DMS153 (cell line): ENCODE measurements around the gene OR51B6.
"Not testable (repeated sequence)": the region's sequence is repeated elsewhere in the genome, so short reads cannot be mapped to it uniquely, and the experiment has no call there.

Source experiments
- DNase-seq: peaks from one replicate; lab custom pipeline; 2025; lab: John Stamatoyannopoulos, UW

Gene OR51B6, protein sequence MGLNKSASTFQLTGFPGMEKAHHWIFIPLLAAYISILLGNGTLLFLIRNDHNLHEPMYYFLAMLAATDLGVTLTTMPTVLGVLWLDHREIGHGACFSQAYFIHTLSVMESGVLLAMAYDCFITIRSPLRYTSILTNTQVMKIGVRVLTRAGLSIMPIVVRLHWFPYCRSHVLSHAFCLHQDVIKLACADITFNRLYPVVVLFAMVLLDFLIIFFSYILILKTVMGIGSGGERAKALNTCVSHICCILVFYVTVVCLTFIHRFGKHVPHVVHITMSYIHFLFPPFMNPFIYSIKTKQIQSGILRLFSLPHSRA

DNA sequence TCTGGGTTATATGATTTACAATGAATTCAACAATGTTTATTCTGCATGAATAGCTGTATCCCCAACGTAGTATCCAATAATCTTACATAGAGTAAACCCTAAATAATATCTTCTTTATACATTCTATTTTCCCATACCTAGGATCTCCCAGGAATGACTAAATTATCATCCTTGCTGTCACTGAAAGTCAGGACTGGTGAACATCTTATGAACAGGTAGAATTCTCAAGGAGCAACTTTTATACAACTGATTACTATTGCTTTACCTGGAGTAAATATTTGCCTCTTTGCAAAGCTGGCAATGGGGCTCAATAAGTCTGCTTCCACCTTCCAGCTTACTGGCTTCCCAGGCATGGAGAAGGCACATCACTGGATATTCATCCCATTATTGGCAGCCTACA is at the start of gene OR51B6:
Gene OR51B6 (plus strand): TSS at position 301 of the 400 bp plus-strand sequence. CDS start 0 bp downstream, at position 301.
- no peak for DNase-seq

DNA sequence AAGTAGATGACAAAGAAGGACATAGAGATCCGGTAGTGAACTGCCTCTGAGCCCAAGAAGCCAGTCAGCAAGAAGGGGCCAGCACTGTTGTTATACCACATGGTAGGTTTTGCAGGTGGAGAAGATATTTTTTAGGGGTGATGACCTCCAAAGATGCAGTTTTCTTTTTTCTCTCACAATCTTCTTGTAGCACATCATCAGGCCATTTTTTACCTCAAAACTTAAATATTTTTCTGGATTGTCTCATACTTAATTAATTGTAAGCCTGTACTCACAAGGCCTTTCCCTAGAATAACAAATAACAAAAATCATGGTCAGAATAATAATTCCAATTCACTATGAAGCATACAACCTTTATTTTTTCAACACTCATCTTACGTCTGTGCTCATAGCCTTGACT is 49.5 kb upstream of the OR51B6 start, which contains the start of gene OR51B4:
Gene OR51B4 (minus strand): TSS at position 101 of the 400 bp plus-strand sequence. CDS start 0 bp downstream, at position 101.
- no peak for DNase-seq

GRCh38 chr11:5303626-5304025 is 47.7 kb upstream of the OR51B6 start:
- DNase-seq = no peak

DNA sequence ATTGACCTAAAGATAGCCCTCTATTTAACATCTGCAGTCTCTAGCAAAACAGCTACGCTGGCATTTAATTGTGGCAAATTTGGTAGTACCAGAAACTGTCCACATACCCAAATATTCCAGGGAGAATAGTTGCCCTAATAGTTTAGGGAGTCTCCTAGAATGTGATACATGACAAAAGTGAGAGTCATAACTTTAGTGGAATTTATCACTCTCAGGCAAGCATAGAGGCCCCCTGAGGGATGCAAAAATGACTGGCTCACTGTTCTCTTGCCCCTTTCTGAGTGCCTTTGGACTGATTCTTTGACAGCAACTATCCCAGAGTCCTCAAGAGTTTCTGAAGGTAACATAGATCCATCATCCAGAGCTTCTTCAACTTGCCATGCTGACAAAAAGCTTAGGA is 47.3 kb upstream of the OR51B6 start:
- DNase-seq = no peak

DNA sequence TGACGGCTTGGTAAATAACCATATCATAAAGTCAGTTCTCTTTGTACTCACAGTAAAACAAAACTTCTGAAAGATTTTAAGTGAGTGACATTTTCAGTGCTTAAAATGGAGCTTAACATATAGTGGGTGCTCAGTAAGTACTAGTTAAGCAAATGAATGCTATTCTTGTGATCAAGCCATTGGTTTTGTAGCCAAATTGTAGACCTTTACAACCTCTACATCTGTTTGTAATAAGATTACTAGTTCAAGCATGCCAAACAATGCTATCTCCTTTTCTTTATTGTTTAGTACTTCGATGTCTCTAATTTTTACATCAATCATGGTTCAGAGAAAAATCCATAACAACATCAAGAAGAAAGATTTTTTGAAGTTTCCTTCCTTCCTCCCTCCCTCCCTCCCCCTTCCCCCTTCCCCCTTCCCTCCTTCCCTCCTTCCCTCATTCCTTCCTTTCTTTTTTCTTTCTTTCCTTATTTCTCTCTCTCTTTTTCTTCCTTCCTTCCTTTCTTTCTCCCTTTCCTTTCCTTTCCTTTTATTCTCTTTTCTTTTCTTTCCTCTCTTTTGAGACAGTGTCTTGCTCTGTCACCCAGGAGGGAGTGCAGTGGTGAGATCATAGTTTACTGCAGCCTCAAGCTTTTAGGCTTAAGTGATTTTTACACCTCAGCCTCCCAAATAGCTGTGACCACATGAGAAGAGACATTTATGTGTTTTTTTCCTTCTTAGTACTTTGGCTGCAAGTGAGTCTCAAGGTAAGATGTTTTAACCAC is 43.9 kb upstream of the OR51B6 start:
- no peak for DNase-seq

GRCh38 chr11:5310423-5310822 is 40.9 kb upstream of the OR51B6 start:
- no peak for DNase-seq

GRCh38 chr11:5313326-5314023 is 37.8 kb upstream of the OR51B6 start:
- not testable (repeated sequence) for DNase-seq

DNA sequence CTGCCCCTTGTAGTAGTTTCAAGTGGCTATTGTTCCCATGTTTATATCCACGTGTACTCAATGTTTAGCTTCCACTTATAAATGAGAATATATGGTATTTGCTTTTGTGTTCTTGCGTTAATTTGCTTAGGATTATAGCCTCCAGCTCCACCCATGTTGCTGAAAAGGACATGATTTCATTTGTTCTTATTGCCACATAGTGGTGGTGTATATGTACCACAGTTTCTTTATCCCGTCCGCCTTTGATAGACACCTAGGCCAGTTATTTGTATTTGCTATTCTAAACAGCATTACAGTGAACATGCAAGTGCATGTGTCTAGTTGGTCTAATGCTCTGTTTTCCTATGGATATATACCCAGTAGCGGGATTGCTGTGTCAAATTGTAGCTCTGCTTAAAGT is 34.0 kb upstream of the OR51B6 start:
- no peak for DNase-seq

DNA sequence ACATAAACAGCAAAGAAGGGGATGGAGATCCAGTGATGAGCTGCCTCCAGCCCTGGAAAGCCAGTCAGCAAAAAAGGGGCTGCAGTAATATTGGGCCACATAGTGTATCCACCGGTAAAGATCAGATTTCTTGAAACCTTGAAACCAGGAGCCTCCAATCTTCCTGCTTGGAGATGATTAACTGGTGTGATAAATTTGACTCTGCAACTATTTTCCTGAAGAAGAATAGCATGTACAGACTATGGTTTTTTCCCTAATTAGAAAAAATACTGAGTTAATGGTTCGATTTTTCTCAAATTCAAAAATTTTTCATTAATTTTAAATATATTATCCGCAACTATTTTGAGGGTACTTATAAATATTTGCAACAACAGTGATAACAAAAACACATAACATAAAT is 27.1 kb upstream of the OR51B6 start, which contains the start of gene OR51B2:
Gene OR51B2 (minus strand): TSS at position 101 of the 400 bp plus-strand sequence. CDS start 0 bp downstream, at position 101.
- no peak for DNase-seq

DNA sequence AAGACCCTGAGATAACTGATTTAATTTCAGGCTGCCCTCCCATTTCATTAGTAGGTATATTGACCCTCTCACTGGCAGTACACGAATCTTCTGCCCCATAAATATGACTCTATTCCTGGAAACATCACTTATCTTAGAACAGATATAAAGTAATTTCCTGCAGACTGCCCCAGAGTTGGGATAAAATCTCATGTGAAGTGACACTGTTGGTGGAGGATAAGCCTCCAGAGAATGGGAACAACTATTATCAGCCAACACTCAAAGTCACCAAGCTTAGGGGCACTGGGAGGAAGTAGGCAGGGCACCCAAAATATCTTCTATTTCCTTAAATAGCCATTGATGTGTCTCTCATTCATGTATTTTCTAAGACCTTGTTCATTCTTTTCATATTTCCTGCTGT is 16.1 kb upstream of the OR51B6 start:
- no peak for DNase-seq

DNA sequence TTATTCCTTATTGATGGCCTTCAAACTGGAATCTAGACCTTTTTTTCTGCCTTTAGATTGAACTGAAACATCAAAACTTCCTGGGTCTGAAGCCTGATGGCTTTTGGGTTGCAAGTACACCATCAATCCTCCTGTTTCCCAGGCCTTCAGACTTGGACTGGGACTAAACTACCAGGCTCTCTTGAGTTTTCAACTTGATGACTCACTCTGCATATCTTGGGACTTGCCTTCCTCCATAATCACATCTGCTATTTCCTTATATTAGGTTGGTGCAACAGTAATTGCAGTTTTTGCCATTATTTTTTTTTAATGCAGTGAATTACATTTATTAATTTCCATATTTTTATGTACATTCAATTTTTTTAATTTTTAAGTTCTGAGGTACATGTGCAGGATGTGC is 15.0 kb upstream of the OR51B6 start:
- no peak for DNase-seq

GRCh38 chr11:5337253-5337652 is 14.1 kb upstream of the OR51B6 start:
- not testable (repeated sequence) for DNase-seq

GRCh38 chr11:5339771-5340322 is 11.5 kb upstream of the OR51B6 start:
- DNase-seq = no peak

DNA sequence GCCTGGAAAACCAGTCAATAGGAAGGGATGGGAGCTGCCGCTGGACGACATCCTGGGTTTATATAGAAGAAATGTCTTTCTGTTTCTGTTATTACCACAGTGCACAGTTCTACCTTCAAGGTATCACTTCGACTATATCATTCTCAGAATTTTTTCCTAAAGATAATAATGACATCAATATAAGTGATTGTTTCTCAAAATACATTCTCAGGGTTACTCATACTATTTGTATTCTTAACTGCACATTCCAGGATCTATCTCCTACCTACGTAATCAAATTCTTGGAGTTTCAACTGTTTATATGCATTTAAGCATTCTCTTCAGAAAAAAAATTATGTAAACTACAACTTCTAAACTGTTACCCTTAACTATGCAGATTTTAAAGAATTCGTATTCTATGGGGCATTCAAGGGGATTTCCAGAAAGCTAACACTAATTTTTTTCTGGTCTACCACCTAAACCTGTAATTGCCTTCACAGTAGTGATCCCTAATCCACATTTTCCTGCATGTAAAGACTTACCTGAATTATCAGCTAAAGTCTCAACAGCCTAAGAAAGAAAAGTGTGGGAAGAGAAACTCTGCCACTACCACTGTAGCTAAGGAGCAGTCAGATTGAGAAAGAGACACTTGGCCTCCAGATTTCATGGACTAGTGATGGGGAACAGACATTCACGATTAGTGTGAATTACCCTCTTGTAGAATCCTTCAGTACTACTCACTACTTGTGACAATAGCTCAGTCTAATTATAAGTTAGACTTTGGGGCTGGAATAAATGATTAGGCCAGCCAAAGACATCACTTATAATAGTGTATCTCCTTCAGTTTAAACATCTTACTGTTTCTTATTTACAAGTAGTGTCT is 7.6 kb upstream of the OR51B6 start, which contains the start of gene OR51B5:
Gene OR51B5 (minus strand): TSS at position 51 of the 862 bp plus-strand sequence. CDS start 0 bp downstream, at position 51.
- no peak for DNase-seq

- DNase-seq = no peak
These were observed 5.5 kb upstream of the OR51B6 start for GRCh38 chr11:5345831-5346230.

DNA sequence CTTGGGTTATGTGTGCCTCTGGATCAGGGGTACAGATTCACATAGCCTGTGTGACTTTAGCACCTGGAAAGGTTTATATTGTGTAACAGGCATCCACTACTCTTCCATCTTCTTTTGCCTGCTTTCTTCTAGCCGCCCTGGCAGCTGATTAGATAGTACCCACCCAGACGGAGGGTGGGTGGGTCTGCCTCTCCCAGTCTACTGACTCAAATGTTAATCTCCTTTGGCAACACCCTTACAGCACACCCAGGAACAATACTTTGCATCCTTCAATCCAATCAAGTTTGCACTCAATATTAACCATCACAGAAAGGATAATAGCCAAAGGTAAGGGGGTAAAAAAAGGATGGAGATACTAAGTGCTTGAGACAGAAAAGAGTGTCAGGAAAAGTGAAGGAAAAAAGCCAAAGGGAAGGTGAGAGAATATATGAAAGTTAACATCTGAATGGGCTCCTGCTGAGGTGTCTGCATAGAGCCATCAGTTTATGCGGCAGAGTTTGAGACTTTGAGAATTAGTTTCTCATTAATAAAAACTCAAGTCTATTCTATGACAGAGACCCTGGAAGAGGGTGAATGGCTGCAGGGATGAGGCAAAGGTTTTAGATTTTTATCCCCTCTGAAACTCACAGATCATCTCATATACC is 2.6 kb upstream of the OR51B6 start:
- no peak for DNase-seq

DNA sequence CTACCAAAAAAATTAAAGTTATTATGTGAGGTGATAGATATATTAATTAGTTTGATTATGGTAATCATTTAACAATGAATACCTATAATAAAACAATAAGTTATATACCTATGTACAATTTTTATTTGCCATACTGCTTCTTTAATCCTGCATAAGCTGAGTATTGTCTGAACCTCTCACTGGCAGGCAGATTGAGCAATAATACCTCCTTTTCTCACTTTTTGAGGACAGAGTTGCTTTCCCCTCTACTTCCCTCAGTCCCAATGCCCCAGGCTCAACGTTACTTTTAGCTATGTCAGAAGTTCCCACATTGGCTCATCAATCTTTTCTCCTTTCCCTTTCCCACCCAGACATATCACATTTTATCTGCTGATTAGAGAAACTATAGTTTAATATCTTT is 1.8 kb upstream of the OR51B6 start:
- DNase-seq = no peak

DNA sequence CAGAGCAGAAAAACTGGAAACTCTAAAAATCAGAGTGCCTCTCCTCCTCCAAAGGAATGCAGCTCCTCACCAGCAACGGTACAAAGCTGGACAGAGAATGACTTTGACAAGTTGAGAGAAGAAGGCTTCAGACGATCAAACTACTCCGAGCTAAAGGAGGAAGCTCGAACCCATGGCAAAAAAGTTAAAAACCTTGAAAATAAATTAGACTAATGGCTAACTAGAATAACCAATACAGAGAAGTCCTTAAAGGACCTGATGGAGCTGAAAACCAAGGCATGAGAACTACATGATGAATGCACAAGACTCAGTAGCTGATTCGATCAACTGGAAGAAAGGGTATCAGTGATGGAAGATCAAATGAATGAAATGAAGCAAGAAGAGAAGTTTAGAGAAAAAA is 4.7 kb downstream of the OR51B6 start:
- not testable (repeated sequence) for DNase-seq

- DNase-seq = no peak
These were observed 10.8 kb downstream of the OR51B6 start for GRCh38 chr11:5362017-5362625.

DNA sequence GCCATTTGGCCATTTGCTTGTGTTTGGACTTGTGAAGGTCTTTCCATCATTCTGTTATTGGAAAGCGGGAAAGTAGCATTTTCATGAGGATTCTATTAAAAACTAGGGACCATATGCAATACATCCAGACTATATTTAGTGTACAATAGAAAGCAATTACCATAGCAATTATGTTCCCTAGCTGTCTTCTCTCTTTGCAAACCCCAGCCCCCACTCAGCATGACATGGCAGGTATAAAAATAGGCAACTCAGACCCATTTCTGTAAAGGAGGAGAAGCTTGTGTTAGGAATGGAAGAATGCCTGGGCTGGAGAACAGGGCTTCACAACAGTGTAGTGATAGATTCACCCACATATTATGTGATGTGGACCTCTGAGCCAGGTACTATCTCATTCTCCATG is 12.4 kb downstream of the OR51B6 start:
- no peak for DNase-seq
